HG03175 (cell line): Measurements from ENCODE around the gene EVI5L.
"Not testable (repeated sequence)": the region's sequence is repeated elsewhere in the genome, so short reads cannot be mapped to it uniquely, and the experiment has no call there.

Source experiments
- ATAC-seq: cut with Tn5 transposase; IDR thresholded peaks from one replicate; pipeline ENCODE4 v1.9.1; 2021; ENCODE audit warnings: mild to moderate bottlenecking, moderate library complexity; ENCODE audit not compliant: unreplicated experiment

EVI5L gene

GRCh38 chr19:7845390-7846154, 15.6 kb downstream of the EVI5L start:
- ATAC-seq, result no peak

GRCh38 chr19:7846155-7846646, 16.2 kb downstream of the EVI5L start:
- no peak for ATAC-seq

GRCh38 chr19:7847664-7848063, 17.6 kb downstream of the EVI5L start:
- no peak for ATAC-seq

GRCh38 chr19:7848779-7849457, 18.9 kb downstream of the EVI5L start:
- ATAC-seq, result no peak

GRCh38 chr19:7849631-7849999, 19.6 kb downstream of the EVI5L start:
- no peak for ATAC-seq

- no peak for ATAC-seq
Observed at GRCh38 chr19:7850000-7850813, 20.2 kb downstream of the EVI5L start.

- ATAC-seq, result no peak
Observed at GRCh38 chr19:7850945-7851622, 21.1 kb downstream of the EVI5L start.

- ATAC-seq, result no peak
Observed at GRCh38 chr19:7851623-7852500, 21.8 kb downstream of the EVI5L start.

GRCh38 chr19:7852851-7853769, 23.1 kb downstream of the EVI5L start:
- no peak for ATAC-seq

GRCh38 chr19:7853770-7854128, 23.7 kb downstream of the EVI5L start:
- no peak for ATAC-seq

- ATAC-seq, result no peak
Observed at GRCh38 chr19:7855426-7856108, 25.5 kb downstream of the EVI5L start.

GRCh38 chr19:7856109-7856591, 26.1 kb downstream of the EVI5L start:
- ATAC-seq, result no peak

- no peak for ATAC-seq
Observed at GRCh38 chr19:7856679-7857663, 27.0 kb downstream of the EVI5L start.

GRCh38 chr19:7857727-7858108, 27.7 kb downstream of the EVI5L start:
- no peak for ATAC-seq

- no peak for ATAC-seq
Observed at GRCh38 chr19:7858109-7858770, 28.2 kb downstream of the EVI5L start.

GRCh38 chr19:7859087-7859486, 29.1 kb downstream of the EVI5L start:
- not testable (repeated sequence) for ATAC-seq
